Superior temporal gyrus (tissue), 1 donor: ENCODE data around the gene PTPN6.
A peak's percentile ranks its signal among the peaks of the same experiment; 100 is the strongest.

ENCODE experiments used
- DNase-seq: peaks from one replicate; pipeline ENCODE4 v3.0.0-alpha.2; 2016; ENCODE audit errors: extremely low spot score

Gene PTPN6

GRCh38 chr12:6956021-6956727 lies 5.0 kb downstream of the PTPN6 start:
- no peak for DNase-seq

GRCh38 chr12:6957151-6957701 lies 6.1 kb downstream of the PTPN6 start:
- no peak for DNase-seq

GRCh38 chr12:6957741-6958608 lies 6.8 kb downstream of the PTPN6 start:
- no peak for DNase-seq

- no peak for DNase-seq
These were observed 7.5 kb downstream of the PTPN6 start for GRCh38 chr12:6958609-6959057.

GRCh38 chr12:6959058-6959804 lies 8.1 kb downstream of the PTPN6 start:
- no peak for DNase-seq

GRCh38 chr12:6959805-6960592 lies 8.8 kb downstream of the PTPN6 start:
- no peak for DNase-seq

- DNase-seq: no peak
These were observed 9.6 kb downstream of the PTPN6 start for GRCh38 chr12:6960593-6961277.

GRCh38 chr12:6961278-6961694 lies 10.1 kb downstream of the PTPN6 start:
- no peak for DNase-seq

GRCh38 chr12:6961695-6962284 lies 10.6 kb downstream of the PTPN6 start:
- no peak for DNase-seq

- no peak for DNase-seq
These were observed 11.3 kb downstream of the PTPN6 start for GRCh38 chr12:6962285-6963015.

GRCh38 chr12:6963016-6963731 lies 12.0 kb downstream of the PTPN6 start:
- DNase-seq: no peak

- no peak for DNase-seq
These were observed 12.7 kb downstream of the PTPN6 start for GRCh38 chr12:6963791-6964413.

GRCh38 chr12:6964605-6965025 lies 13.5 kb downstream of the PTPN6 start:
- no peak for DNase-seq

- DNase-seq: peak; percentile 88
These were observed 14.0 kb downstream of the PTPN6 start for GRCh38 chr12:6965026-6965661.

GRCh38 chr12:6965714-6966113 lies 14.6 kb downstream of the PTPN6 start:
- DNase-seq: no peak

- DNase-seq: no peak
These were observed 15.2 kb downstream of the PTPN6 start for GRCh38 chr12:6966351-6966750.

- DNase-seq: no peak
These were observed 16.5 kb downstream of the PTPN6 start for GRCh38 chr12:6967651-6968100.

- no peak for DNase-seq
These were observed 17.3 kb downstream of the PTPN6 start for GRCh38 chr12:6968426-6968825.
